GM12878 (cell line): ENCODE measurements around the gene IFNL1. TPM values are rescaled to one million over a fixed set of nuclear protein-coding genes. Genes with fewer than 3 reads are reported as not detected.

Experiments
- ATAC-seq: fragments of 200-7000 bp; cut with Tn5 transposase; 3 replicates; pipeline ENCODE4 v1.9.1; 2020; ENCODE audit warnings: mild to moderate bottlenecking, moderate library complexity
- BruUV-seq: library from RNA; stranded (reverse); fragments of 400-500 nt; replicated peaks from 2 replicates; lab custom pipeline; 2021; lab: Mats Ljungman, UMichigan
- CTCF ChIA-PET: fragments of 300-600 bp; sonication (Branson Sonifier 250); formaldehyde crosslinking; extraction: SDS; loops from one replicate; lab custom pipeline; 2021; ENCODE audit warnings: inconsistent platforms; lab: Yijun Ruan, JAX
- POLR2A ChIA-PET: fragments of 350-600 bp; formaldehyde crosslinking; extraction: SDS; loops from one replicate; lab custom pipeline; 2021; ENCODE audit warnings: inconsistent platforms; lab: Charles Lee
- RAD21 ChIA-PET: fragments of 300-600 bp; sonication (Branson Sonifier 250); formaldehyde crosslinking; loops from one replicate; lab custom pipeline; 2023; ENCODE audit warnings: antibody characterized with exemption; ENCODE audit not compliant: unreplicated experiment; lab: Charles Lee
- SMC1A ChIA-PET: fragments of 300-600 bp; sonication (Branson Sonifier 250); formaldehyde crosslinking; loops from one replicate; lab custom pipeline; 2023; ENCODE audit not compliant: unreplicated experiment, uncharacterized antibody; lab: Charles Lee
- DNase-seq: peaks from one replicate; pipeline ENCODE4 v3.0.0-alpha.2; 2011; ENCODE audit warnings: low read depth, low spot score
- FAIRE-seq: peaks from 3 replicates; lab custom pipeline; 2011; peaks lifted over from hg19 to GRCh38; lab: Jason Lieb, UNC
- H2AFZ ChIP-seq: 2 replicates; pipeline ENCODE4 v1.6.0; 2011; ENCODE audit warnings: low read depth, low read length, control low read depth; ENCODE audit not compliant: control insufficient read depth
- H3K27ac ChIP-seq: 2 replicates; pipeline ENCODE4 v1.5.1; 2011; ENCODE audit warnings: control low read depth; ENCODE audit not compliant: control insufficient read depth, insufficient read depth
- H3K27me3 ChIP-seq, 2 experiments: replicated peaks in 1 of 2; 2 replicates each; pipeline versions ENCODE4 v1.6.0 to v1.6.1; 2011; ENCODE audit warnings: low read length in 1 of 2; ENCODE audit not compliant: control insufficient read depth in 2 of 2, insufficient read depth in 2 of 2
- H3K36me3 ChIP-seq, 2 experiments: 2 replicates each; pipeline ENCODE4 v1.5.1; 2011; ENCODE audit warnings: low read length in 1 of 2; ENCODE audit not compliant: control insufficient read depth in 2 of 2, insufficient read depth in 2 of 2
- H3K4me1 ChIP-seq: 2 replicates; pipeline ENCODE4 v1.6.1; 2011; ENCODE audit warnings: mild to moderate bottlenecking, low read length, moderate library complexity, mixed read lengths; ENCODE audit not compliant: control insufficient read depth, insufficient read depth
- H3K4me2 ChIP-seq: 2 replicates; pipeline ENCODE4 v1.6.0; 2011; ENCODE audit warnings: control low read depth; ENCODE audit not compliant: control insufficient read depth, insufficient read depth
- H3K4me3 ChIP-seq: fragments of 200-600 bp; sonication (generic); 2 replicates; pipeline ENCODE4 v1.5.1; 2016
- H3K79me2 ChIP-seq: 2 replicates; pipeline ENCODE4 v1.6.0; 2011; ENCODE audit warnings: low read length; ENCODE audit not compliant: control insufficient read depth, insufficient read depth
- H3K9ac ChIP-seq: 2 replicates; pipeline ENCODE4 v1.8.0; 2011; ENCODE audit warnings: low read length, control low read depth, mixed read lengths; ENCODE audit not compliant: control insufficient read depth, insufficient read depth
- H3K9me3 ChIP-seq: replicated peaks from 3 replicates; pipeline ENCODE4 v1.5.1; 2011; ENCODE audit warnings: mild to moderate bottlenecking, low read length; ENCODE audit not compliant: control insufficient read depth, insufficient read depth
- H4K20me1 ChIP-seq: 2 replicates; pipeline ENCODE4 v1.6.0; 2011; ENCODE audit not compliant: control insufficient read depth, insufficient read depth
- CBX3 ChIP-seq: fragments of 200-600 bp; sonication (generic); IDR thresholded peaks from 2 replicates; pipeline ENCODE4 v1.6.1; 2016; ENCODE audit warnings: low read depth, borderline replicate concordance
- CHD1 ChIP-seq: IDR thresholded peaks from 2 replicates; pipeline ENCODE4 v1.6.1; 2012; ENCODE audit warnings: low read depth, low read length, improper control_type of control experiment
- IRF4 ChIP-seq: IDR thresholded peaks from 2 replicates; pipeline ENCODE4 v1.6.1; 2011; ENCODE audit warnings: low read depth, low read length
- NFIC ChIP-seq: IDR thresholded peaks from 2 replicates; pipeline ENCODE4 v1.6.1; 2012; ENCODE audit warnings: low read depth, mild to moderate bottlenecking, inconsistent platforms, low read length, moderate library complexity
- RAD21 ChIP-seq: IDR thresholded peaks from 2 replicates; pipeline ENCODE4 v1.6.1; 2011; ENCODE audit warnings: mild to moderate bottlenecking, low read depth, low read length, moderate library complexity; ENCODE audit not compliant: insufficient read depth
- RAD51 ChIP-seq: fragments of 450-650 bp; IDR thresholded peaks from 2 replicates; pipeline ENCODE4 v1.6.1; 2016; ENCODE audit warnings: moderate library complexity, mild to moderate bottlenecking, inconsistent platforms
- ZSCAN29 ChIP-seq: fragments of 450-650 bp; IDR thresholded peaks from 2 replicates; pipeline ENCODE4 v1.6.1; 2017; ENCODE audit warnings: mild to moderate bottlenecking, moderate library complexity
- WGBS: methylation state at CpG from one replicate; pipeline ENCODE4 v1.1.6; 2016; ENCODE audit warnings: low lambda C conversion rate; ENCODE audit not compliant: insufficient replicate concordance, insufficient coverage; ENCODE audit errors: missing lambda C conversion rate; 5-methylcytosine and 5-hydroxymethylcytosine counted together
- in situ Hi-C: fragments of 300-500 bp; cut with MboI; formaldehyde crosslinking; loops from 9 replicates; pipeline ENCODE4 v1.14.3; 2018; ENCODE audit warnings: mixed read lengths
- intact Hi-C: fragments of 100-400 bp; cut with micrococcal nuclease; formaldehyde crosslinking; loops from one replicate; pipeline ENCODE4 v1.14.2; 2022; ENCODE audit not compliant: unreplicated experiment
- polyA plus RNA-seq, 11 experiments: library from polyadenylated mRNA; depleted of rRNA in 4 of 11; unstranded in 6 of 11; stranded (reverse) in 5 of 11; fragments of >200 nt; fragmentation: Nextera tagmentation in 4 of 11; fragmentation: Illumina TruSeq in 1 of 11; extraction: Ambion mirVana in 4 of 11; extraction: Trizol in 1 of 11; gene quantifications; 1 replicate in 1 of 11; 2 replicates in 10 of 11; pipeline versions ENCODE4 v1.2.1 to v1.2.3, GENCODE V29; 2011 to 2016; ENCODE audit warnings: inconsistent platforms in 2 of 11, missing spikeins in 2 of 11, low read depth in 1 of 11
- total RNA-seq, 4 experiments: library from RNA; depleted of rRNA in 3 of 4; stranded (reverse); fragments of >200 nt in 3 of 4; fragmentation: Illumina TruSeq in 1 of 4; extraction: Trizol in 1 of 4; gene quantifications; 2 replicates each; pipeline versions ENCODE4 v1.2.1 to v1.2.3, GENCODE V29; 2013 to 2021
- TF ChIP-seq, protein P1 (sequence below): fragments of 450-650 bp; IDR thresholded peaks from 2 replicates; pipeline ENCODE4 v1.6.1; 2018; ENCODE audit warnings: borderline replicate concordance, mild to moderate bottlenecking; ENCODE audit not compliant: partially characterized antibody

IFNL1 gene
- total and polyA plus RNA-seq, 10 of the 15 experiments (the other 5 are each of a cell fraction or from before 2014, with no cell fraction given), result not detected

DNA sequence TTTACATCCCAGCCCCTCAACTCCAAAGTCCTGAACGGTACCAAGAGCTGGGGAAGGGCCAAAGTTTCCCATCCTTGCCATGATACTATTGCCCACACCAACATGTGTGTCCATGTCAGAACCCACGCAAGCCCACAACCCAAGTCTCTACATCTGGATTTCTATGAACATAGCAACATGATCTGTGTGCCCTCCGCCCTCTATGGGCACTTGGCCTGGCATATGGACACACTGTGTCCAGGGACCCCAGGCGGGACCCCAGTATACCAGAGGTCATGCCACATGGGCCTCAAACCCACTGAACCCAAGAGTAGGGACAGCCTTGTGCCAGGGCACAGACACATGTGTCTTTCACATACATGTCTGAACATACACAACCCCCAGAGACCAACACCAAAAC is 22.5 kb downstream of the IFNL1 start:
- Histone ChIP-seq H2AFZ (no peak overlapping the region), H3K9ac (no peak overlapping the region), H3K79me2 (no peaks in the 10 kb centered on the region), H3K4me2 (no peak overlapping the region), H4K20me1 (no peaks in the 10 kb centered on the region), H3K4me1 (no peaks in the 10 kb centered on the region), H3K4me3 (no peak overlapping the region), H3K36me3 (no peaks in the 10 kb centered on the region), H3K27ac (no peak overlapping the region), H3K9me3 (no peaks in the 10 kb centered on the region), H3K27me3 (no peaks in the 10 kb centered on the region; a peak in 1 of 4 replicates)
- TF ChIP-seq CHD1, result no peak
- TF ChIP-seq NFIC, result no peak
- no peak for TF ChIP-seq ZSCAN29
- TF ChIP-seq IRF4, result no peak
- no peak for TF ChIP-seq RAD51
- TF ChIP-seq, protein P1, sequence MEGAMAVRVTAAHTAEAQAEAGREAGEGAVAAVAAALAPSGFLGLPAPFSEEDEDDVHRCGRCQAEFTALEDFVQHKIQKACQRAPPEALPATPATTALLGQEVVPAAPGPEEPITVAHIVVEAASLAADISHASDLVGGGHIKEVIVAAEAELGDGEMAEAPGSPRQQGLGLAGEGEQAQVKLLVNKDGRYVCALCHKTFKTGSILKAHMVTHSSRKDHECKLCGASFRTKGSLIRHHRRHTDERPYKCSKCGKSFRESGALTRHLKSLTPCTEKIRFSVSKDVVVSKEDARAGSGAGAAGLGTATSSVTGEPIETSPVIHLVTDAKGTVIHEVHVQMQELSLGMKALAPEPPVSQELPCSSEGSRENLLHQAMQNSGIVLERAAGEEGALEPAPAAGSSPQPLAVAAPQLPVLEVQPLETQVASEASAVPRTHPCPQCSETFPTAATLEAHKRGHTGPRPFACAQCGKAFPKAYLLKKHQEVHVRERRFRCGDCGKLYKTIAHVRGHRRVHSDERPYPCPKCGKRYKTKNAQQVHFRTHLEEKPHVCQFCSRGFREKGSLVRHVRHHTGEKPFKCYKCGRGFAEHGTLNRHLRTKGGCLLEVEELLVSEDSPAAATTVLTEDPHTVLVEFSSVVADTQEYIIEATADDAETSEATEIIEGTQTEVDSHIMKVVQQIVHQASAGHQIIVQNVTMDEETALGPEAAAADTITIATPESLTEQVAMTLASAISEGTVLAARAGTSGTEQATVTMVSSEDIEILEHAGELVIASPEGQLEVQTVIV, result no peak
- TF ChIP-seq CBX3, result no peak
- no peak for TF ChIP-seq RAD21
- FAIRE-seq, result no peak
- ChIA-PET RAD21 (no interaction called here), CTCF (interaction anchor here (0.6 kb wide), 1 partner anchor 51 kb away, joined by 4 read pairs; no protein-coding TSS in a partner anchor), SMC1A (no interaction called here), POLR2A (no interaction called here)
- no peak for ATAC-seq
- in situ Hi-C loops (no loop called here), intact Hi-C loops (no loop called here)
- DNase-seq, result no peak
- 40% methylated on average over 4 of the region's 4 CpGs for WGBS
- BruUV-seq, result no TSS peak
